NT2/D1 (cell line): Measurements from ENCODE around the gene ELP4.

ENCODE experiments used
- YY1 ChIP-seq: IDR thresholded peaks from 2 replicates; pipeline ENCODE4 v1.6.1; 2011; ENCODE audit not compliant: insufficient read length, insufficient read depth
- ZNF274 ChIP-seq: IDR thresholded peaks from 2 replicates; pipeline ENCODE4 v1.6.1; 2011; ENCODE audit warnings: mild to moderate bottlenecking, low read depth, low read length

GRCh38 chr11:31687256-31687655 is 177.7 kb downstream of the ELP4 start:
- TF ChIP-seq ZNF274 (no peak), YY1 (no peak)
